Tracheal epithelial cell (primary cell): Measurements from ENCODE around the gene SMYD5. TPM values are rescaled to one million over a fixed set of nuclear protein-coding genes. Genes with fewer than 3 reads are reported as not detected.

ENCODE experiments used
- total RNA-seq: library from RNA; depleted of rRNA; stranded (reverse); fragments of >200 nt; gene quantifications from 2 replicates; pipeline ENCODE4 v1.2.1, GENCODE V29; 2014

The SMYD5 gene
- 21.9 and 27.5 TPM in 2 replicates for total RNA-seq

GRCh38 chr2:73214120-73215035 lies at the start of gene SMYD5:
SMYD5 (plus strand) TSS chr2:73214245; CDS start chr2:73214267, 22 bp downstream.

GRCh38 chr2:73202156-73203054 lies 11.6 kb upstream of the SMYD5 start, which contains the start of gene NOTO:
NOTO (plus strand) TSS chr2:73202574; CDS start chr2:73202667, 93 bp downstream.

GRCh38 chr2:73233154-73233931 lies 19.3 kb downstream of the SMYD5 start, which contains the start of gene PRADC1:
PRADC1 (minus strand) TSS chr2:73233239; CDS start chr2:73233160, 79 bp downstream.

GRCh38 chr2:73233932-73234832 lies 20.1 kb downstream of the SMYD5 start, which contains the start of gene CCT7:
CCT7 (plus strand) TSS chr2:73234308; CDS start chr2:73234379, 71 bp downstream.

Other genes with a start within 250 kb of the SMYD5 start
- gene SFXN5, start 142.5 kb upstream of the SMYD5 start, total RNA-seq: 7.5 and 8.7 TPM in 2 replicates
- 35.8 and 45.3 TPM in 2 replicates for gene RAB11FIP5, start 101.3 kb upstream of the SMYD5 start, total RNA-seq
- gene NOTO, start 11.7 kb upstream of the SMYD5 start, total RNA-seq: not detected in 2 replicates
- 4.9 and 8.0 TPM in 2 replicates for gene PRADC1, start 19.0 kb downstream of the SMYD5 start, total RNA-seq
- gene CCT7, start 20.1 kb downstream of the SMYD5 start, total RNA-seq: 351 and 397 TPM in 2 replicates
- 2.8 and 3.9 TPM in 2 replicates for gene FBXO41, start 70.2 kb downstream of the SMYD5 start, total RNA-seq
- gene EGR4, start 79.3 kb downstream of the SMYD5 start, total RNA-seq: not detected in 2 replicates
- gene ALMS1, start 171.6 kb downstream of the SMYD5 start, total RNA-seq: 7.7 and 8.7 TPM in 2 replicates